ENCODE measurements around the gene SLCO1B1.

- TF ChIP-seq CTCF (conservative IDR thresholded peaks at IDR 0.05; ENCODE audit: low read depth in 2 of 2) = no peak
- no peak for TF ChIP-seq EZH2phosphoT487 (IDR thresholded peaks at IDR 0.05; ENCODE audit: unreplicated experiment)
- TF ChIP-seq POLR2AphosphoS5 (IDR thresholded peaks at IDR 0.05; ENCODE audit: low read depth) = no peak
- no peak for TF ChIP-seq STAT1 (IDR thresholded peaks at IDR 0.05; ENCODE audit: unreplicated experiment)
Measured at GRCh38 chr12:21264232-21264631, 133.2 kb downstream of the SLCO1B1 start.

Data from GM23338 (cell line).